SKM-1 (cell line): Measurements from ENCODE around the gene FAM229A.

Experiments used
- DNase-seq: peaks from one replicate; lab custom pipeline; 2025; ENCODE audit not compliant: unreplicated experiment; lab: John Stamatoyannopoulos, UW

Gene FAM229A

GRCh38 chr1:32332290-32333079 is 29.8 kb downstream of the FAM229A start:
- DNase-seq, result no peak

- DNase-seq, result no peak
Observed at GRCh38 chr1:32331549-32331948, 30.7 kb downstream of the FAM229A start.

- DNase-seq, result no peak
Observed at GRCh38 chr1:32330558-32331151, 31.6 kb downstream of the FAM229A start.

GRCh38 chr1:32329931-32330466 is 32.3 kb downstream of the FAM229A start:
- DNase-seq, result no peak

GRCh38 chr1:32327204-32327603 is 35.1 kb downstream of the FAM229A start:
- DNase-seq, result no peak

GRCh38 chr1:32321712-32322291 is 40.5 kb downstream of the FAM229A start:
- no peak for DNase-seq

- no peak for DNase-seq
Observed at GRCh38 chr1:32318127-32318869, 44.0 kb downstream of the FAM229A start.

- DNase-seq, result no peak
Observed at GRCh38 chr1:32316903-32317277, 45.4 kb downstream of the FAM229A start.

- no peak for DNase-seq
Observed at GRCh38 chr1:32311709-32312393, 50.4 kb downstream of the FAM229A start.
